Heart left ventricle (tissue), 16 donors: ENCODE measurements around the gene YOD1. TPM values are rescaled to one million over a fixed set of nuclear protein-coding genes. Genes with fewer than 3 reads are reported as not detected.

Experiments used
- ATAC-seq, 4 donors: fragments of 200-7000 bp; cut with Tn5 transposase; one replicate each; pipeline ENCODE4 v1.9.1; 2020 to 2022; ENCODE audit warnings: moderate library complexity in 4 of 4, mild to moderate bottlenecking in 3 of 4, moderate number of reproducible peaks in 1 of 4
- DNase-seq, 5 donors: peaks; one replicate each; pipeline ENCODE4 v3.0.0-alpha.2; 2020
- H3K27ac ChIP-seq, 12 donors: fragments of 200-600 bp; sonication (generic) in 4 of 12; one replicate each; pipeline versions ENCODE4 v1.5.0 to v1.8.0; 2016 to 2022; ENCODE audit warnings: mild to moderate bottlenecking in 2 of 12
- H3K27me3 ChIP-seq, 9 donors: fragments of 200-600 bp; sonication (generic) in 2 of 9; one replicate each; pipeline versions ENCODE4 v1.5.1 to v1.8.0; 2016 to 2022; ENCODE audit warnings: mild to moderate bottlenecking in 3 of 9
- H3K36me3 ChIP-seq, 9 donors: fragments of 200-600 bp; sonication (generic) in 2 of 9; one replicate each; pipeline versions ENCODE4 v1.5.0 to v1.8.0; 2018 to 2022; ENCODE audit warnings: mild to moderate bottlenecking in 2 of 9
- H3K4me1 ChIP-seq, 12 donors: fragments of 200-600 bp; sonication (generic) in 4 of 12; one replicate each; pipeline versions ENCODE4 v1.5.0 to v1.8.0; 2016 to 2022; ENCODE audit warnings: mild to moderate bottlenecking in 3 of 12
- H3K4me3 ChIP-seq, 12 donors: fragments of 200-600 bp; sonication (generic) in 4 of 12; one replicate each; pipeline versions ENCODE4 v1.5.0 to v1.8.0; 2017 to 2022; ENCODE audit warnings: mild to moderate bottlenecking in 9 of 12, moderate library complexity in 4 of 12
- H3K9me3 ChIP-seq, 12 donors: fragments of 200-600 bp; sonication (generic) in 4 of 12; one replicate each; pipeline versions ENCODE4 v1.5.0 to v1.8.0; 2016 to 2022; ENCODE audit warnings: mild to moderate bottlenecking in 1 of 12
- POLR2A ChIP-seq, 2 donors: fragments of 450-650 bp; IDR thresholded peaks; one replicate each; pipeline ENCODE4 v1.6.1; 2017; ENCODE audit warnings: antibody characterized with exemption in 2 of 2, mild to moderate bottlenecking in 2 of 2, moderate library complexity in 2 of 2
- WGBS, 4 donors: extraction: QIAGEN DNeasy Blood & Tissue Kit in 2 of 4; methylation state at CpG; one replicate each; pipeline versions ENCODE4 v1.1.5 to v1.1.7; 2013 to 2018; 5-methylcytosine and 5-hydroxymethylcytosine counted together
- intact Hi-C, 10 donors: fragments of 100-400 bp; cut with DNase I; formaldehyde crosslinking; loops; one replicate each; pipeline versions ENCODE4 v1.11.1 to v1.14.2; 2022
- polyA plus RNA-seq, 2 donors: library from polyadenylated mRNA; stranded (reverse); fragments of 200-250 nt; gene quantifications; one replicate each; pipeline ENCODE4 v1.2.3, GENCODE V29; 2013
- total RNA-seq, 9 donors: library from RNA; depleted of rRNA in 2 of 9; stranded (reverse); fragments of >200 nt in 2 of 9; fragmentation: NEBNext Ultra II Directional in 3 of 9; extraction: Animal tissue kit (Norgen Biotek cat#: 25700) in 3 of 9; gene quantifications; one replicate each; pipeline versions ENCODE4 v1.1.0 to v1.2.4, GENCODE V29; 2016 to 2023
- TF ChIP-seq, protein P1 (sequence below), 12 donors: fragments of 200-600 bp; sonication (generic) in 4 of 12; IDR thresholded peaks; one replicate each; pipeline versions ENCODE4 v1.5.0 to v1.8.0; 2018 to 2022; ENCODE audit warnings: antibody characterized with exemption in 12 of 12, mild to moderate bottlenecking in 5 of 12
- donor health status: ischemic (EF 13 %, LVEDD 7.1; RV severe dilation, severe dysfunction).
- donor health status: healthy with polysubstance abuse.
- donor health status: DM: no; HTN: yes; CAD: no.
- donor health status: DM: no; HTN: no; CAD: no.
- donor health status: ischemic (EF 25% LVEDD 6.9; RV normal size, moderate dysfunction).
- donor health status: ischemic (EF 25% LVEDD 5.7; RV mildly dilated, moderate dysfunction).
- donor health status: healthy.
- donor health status: DM: yes; HTN: yes; CAD: no.
- donor health status: ischemic (EF 35%, LVEDD 5.7; RV mildly dilated, moderate dysfunction).
- donor health status: nonischemic (EF 11% LVEDD 7.7; RV severe dilation, severe dysfunction).
- donor health status: DM: yes; HTN: yes; CAD: no.
- donor health status: PGD.
- donor health status: ischemic (EF 29% LVEDD 5.4; RV normal size, mild dysfunction).
- donor health status: nonischemic (EF 23%, LVEDD 6.1; RV moderate dilation, normal function).

YOD1 gene
- total and polyA plus RNA-seq, 11 donors = 1.9 to 7.4 (median 5.8) TPM

DNA sequence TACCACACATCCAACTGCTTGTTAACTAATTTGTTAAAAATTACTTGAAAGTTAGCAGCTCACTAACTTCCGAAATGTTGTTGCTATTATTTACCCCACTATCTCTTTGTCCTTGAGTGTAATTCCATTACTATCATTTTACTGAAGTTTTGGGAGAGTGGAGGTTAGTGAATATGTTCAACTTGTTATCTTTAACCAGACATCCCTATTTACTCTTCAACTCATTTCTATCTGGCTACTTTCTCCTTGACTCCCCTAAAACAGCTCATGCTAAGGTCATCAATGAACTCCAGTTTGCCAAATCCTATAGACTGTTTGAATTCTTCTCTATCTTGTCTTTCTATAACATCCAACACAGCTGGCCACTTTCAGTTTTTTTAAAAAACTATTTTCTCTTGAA, 14.1 kb downstream of the YOD1 start:
- ATAC-seq (no peak), DNase-seq (no peak)
- H3K4me1 ChIP-seq = peaks cover 0 to 21% (median 3%) of the 10 kb centered on the region in 12 donors
- intact Hi-C loops = no loop called here
- no peaks in the 10 kb centered on the region for H3K9me3 ChIP-seq
- no peak overlapping the region for H3K4me3 ChIP-seq
- H3K27ac ChIP-seq = no peak overlapping the region
- WGBS, 4 donors = 48 to 57% (median 49%) methylated on average over 1 of the region's 1 CpG
- no peaks in the 10 kb centered on the region for H3K36me3 ChIP-seq
- TF ChIP-seq, protein P1, sequence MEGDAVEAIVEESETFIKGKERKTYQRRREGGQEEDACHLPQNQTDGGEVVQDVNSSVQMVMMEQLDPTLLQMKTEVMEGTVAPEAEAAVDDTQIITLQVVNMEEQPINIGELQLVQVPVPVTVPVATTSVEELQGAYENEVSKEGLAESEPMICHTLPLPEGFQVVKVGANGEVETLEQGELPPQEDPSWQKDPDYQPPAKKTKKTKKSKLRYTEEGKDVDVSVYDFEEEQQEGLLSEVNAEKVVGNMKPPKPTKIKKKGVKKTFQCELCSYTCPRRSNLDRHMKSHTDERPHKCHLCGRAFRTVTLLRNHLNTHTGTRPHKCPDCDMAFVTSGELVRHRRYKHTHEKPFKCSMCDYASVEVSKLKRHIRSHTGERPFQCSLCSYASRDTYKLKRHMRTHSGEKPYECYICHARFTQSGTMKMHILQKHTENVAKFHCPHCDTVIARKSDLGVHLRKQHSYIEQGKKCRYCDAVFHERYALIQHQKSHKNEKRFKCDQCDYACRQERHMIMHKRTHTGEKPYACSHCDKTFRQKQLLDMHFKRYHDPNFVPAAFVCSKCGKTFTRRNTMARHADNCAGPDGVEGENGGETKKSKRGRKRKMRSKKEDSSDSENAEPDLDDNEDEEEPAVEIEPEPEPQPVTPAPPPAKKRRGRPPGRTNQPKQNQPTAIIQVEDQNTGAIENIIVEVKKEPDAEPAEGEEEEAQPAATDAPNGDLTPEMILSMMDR (IDR thresholded peaks at IDR 0.05) = no peak
- TF ChIP-seq POLR2A (IDR thresholded peaks at IDR 0.05) = no peak
- peaks cover 0 to 6% (median 0%) of the 10 kb centered on the region in 9 donors for H3K27me3 ChIP-seq

DNA sequence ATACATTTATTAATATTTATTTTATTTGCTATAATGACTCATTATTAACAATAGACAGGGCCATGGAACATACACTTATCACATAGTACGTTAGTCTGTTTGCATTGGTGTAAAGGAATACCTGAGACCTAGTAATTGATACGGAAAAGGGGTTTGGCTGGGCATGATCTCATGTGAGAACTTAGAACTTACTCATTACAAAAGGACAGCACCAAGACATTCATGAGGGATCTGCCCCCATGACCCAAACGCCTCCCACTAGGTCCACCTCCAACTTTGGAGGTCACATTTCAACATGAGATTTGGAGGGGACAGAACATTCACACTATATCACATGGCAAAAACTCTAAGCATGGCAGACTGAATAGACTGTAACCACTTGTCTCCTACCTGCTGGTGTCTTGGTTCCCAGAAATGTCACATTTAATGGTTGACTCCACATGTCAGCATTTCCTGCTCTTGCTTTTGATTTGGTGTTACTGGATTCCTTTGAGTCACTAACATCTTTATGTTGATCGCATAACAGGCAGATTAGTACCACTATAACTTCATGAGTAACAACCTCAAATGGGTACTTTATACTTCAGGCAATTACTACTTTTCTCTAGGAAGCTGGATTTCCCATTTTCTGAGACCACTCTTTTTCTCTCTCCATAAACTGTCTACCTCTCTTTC, 15.0 kb downstream of the YOD1 start:
- H3K36me3 ChIP-seq = no peaks in the 10 kb centered on the region
- TF ChIP-seq, protein P1 (IDR thresholded peaks at IDR 0.05) = no peak
- TF ChIP-seq POLR2A (IDR thresholded peaks at IDR 0.05) = no peak
- WGBS, 4 donors = 76 to 94% (median 91%) methylated on average over 4 of the region's 4 CpGs
- intact Hi-C loops = no loop called here
- ATAC-seq (no peak), DNase-seq (no peak)
- H3K9me3 ChIP-seq = no peaks in the 10 kb centered on the region
- peaks cover 0 to 21% (median 3%) of the 10 kb centered on the region in 12 donors for H3K4me1 ChIP-seq
- H3K27me3 ChIP-seq = peaks cover 0 to 6% (median 0%) of the 10 kb centered on the region in 9 donors
- H3K4me3 ChIP-seq = no peak overlapping the region
- no peak overlapping the region for H3K27ac ChIP-seq

DNA sequence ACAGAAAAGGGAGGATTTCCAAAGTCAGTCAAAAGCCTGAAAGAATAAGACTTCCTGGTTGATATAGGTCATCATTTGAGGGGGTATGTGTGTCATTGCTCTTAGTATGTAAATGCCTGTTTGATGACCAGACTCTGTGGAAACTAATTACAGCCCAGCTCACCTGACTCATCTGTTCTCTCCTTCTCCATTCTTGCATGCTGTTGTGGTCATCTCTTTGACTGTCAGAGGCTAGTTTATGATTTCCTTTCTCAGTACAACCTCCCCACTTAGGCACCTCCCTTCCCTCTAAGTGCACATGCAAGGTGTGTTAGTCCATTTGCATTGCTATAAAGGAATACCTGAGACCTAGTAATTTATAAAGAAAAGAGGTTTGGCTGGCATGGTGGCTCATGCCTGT, 16.0 kb downstream of the YOD1 start:
- ATAC-seq (no peak), DNase-seq (no peak)
- peaks cover 0 to 6% (median 0%) of the 10 kb centered on the region in 9 donors for H3K27me3 ChIP-seq
- no peak for TF ChIP-seq POLR2A (IDR thresholded peaks at IDR 0.05)
- TF ChIP-seq, protein P1 (IDR thresholded peaks at IDR 0.05) = no peak
- intact Hi-C loops = no loop called here
- H3K9me3 ChIP-seq = no peaks in the 10 kb centered on the region
- no peak overlapping the region for H3K4me3 ChIP-seq
- peaks cover 0 to 16% (median under 1%) of the 10 kb centered on the region in 12 donors for H3K4me1 ChIP-seq
- no peaks in the 10 kb centered on the region for H3K36me3 ChIP-seq
- no peak overlapping the region for H3K27ac ChIP-seq

DNA sequence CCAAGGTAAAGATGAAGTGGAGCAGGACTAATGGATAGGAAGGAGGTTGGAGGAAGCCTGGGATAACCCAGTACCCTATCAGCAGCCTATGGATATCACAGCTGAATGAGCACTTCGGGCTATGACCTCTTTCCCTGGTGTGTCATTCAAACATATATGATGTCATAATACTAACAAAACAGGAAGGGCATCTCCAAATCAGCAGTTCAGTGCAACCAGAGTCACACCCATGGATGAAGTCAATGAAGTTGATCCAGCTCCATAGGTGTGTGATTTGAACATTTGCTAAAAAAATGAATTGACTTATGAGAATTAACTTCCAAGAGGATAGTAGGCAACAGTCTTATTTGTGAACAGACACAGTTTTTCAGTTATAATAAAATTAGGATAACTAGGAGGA, 16.8 kb downstream of the YOD1 start:
- peaks cover 0 to 6% (median 0%) of the 10 kb centered on the region in 9 donors for H3K27me3 ChIP-seq
- intact Hi-C loops = no loop called here
- H3K9me3 ChIP-seq = no peaks in the 10 kb centered on the region
- H3K4me3 ChIP-seq = no peak overlapping the region
- DNase-seq (no peak), ATAC-seq (no peak)
- no peaks in the 10 kb centered on the region for H3K36me3 ChIP-seq
- H3K27ac ChIP-seq = no peak overlapping the region
- 46 to 73% (median 55%) methylated on average over 1 of the region's 1 CpG for WGBS, 4 donors
- peaks cover 0 to 10% (median 0%) of the 10 kb centered on the region in 12 donors for H3K4me1 ChIP-seq
- TF ChIP-seq, protein P1 (IDR thresholded peaks at IDR 0.05) = no peak
- no peak for TF ChIP-seq POLR2A (IDR thresholded peaks at IDR 0.05)
